Liver (tissue), 9 donors: Measurements from ENCODE around the gene SEC11C. TPM values are rescaled to one million over a fixed set of nuclear protein-coding genes. Genes with fewer than 3 reads are reported as not detected.

Source experiments
- DNase-seq: peaks from one replicate; pipeline ENCODE4 v3.0.0-alpha.2; 2017; ENCODE audit warnings: low spot score
- H3K27ac ChIP-seq, 2 donors: one replicate each; pipeline ENCODE4 v1.7.0; 2013; ENCODE audit warnings: inconsistent platforms in 2 of 2, low read length in 2 of 2, control low read depth in 1 of 2, low read depth in 1 of 2, mild to moderate bottlenecking in 1 of 2
- H3K27me3 ChIP-seq, 4 donors: one replicate each; pipeline versions ENCODE4 v1.6.1 to v1.7.0; 2013; ENCODE audit warnings: low read length in 3 of 4, inconsistent platforms in 1 of 4, mild to moderate bottlenecking in 1 of 4, moderate library complexity in 1 of 4; ENCODE audit not compliant: control insufficient read depth in 4 of 4, insufficient read depth in 4 of 4
- H3K36me3 ChIP-seq, 4 donors: one replicate each; pipeline versions ENCODE4 v1.6.1 to v1.7.0; 2013; ENCODE audit warnings: low read length in 3 of 4, mild to moderate bottlenecking in 3 of 4, low read depth in 1 of 4, moderate library complexity in 1 of 4; ENCODE audit not compliant: control insufficient read depth in 4 of 4, insufficient read depth in 3 of 4
- H3K4me1 ChIP-seq, 4 donors: one replicate each; pipeline versions ENCODE4 v1.6.1 to v1.7.0; 2013; ENCODE audit warnings: low read length in 3 of 4, mild to moderate bottlenecking in 3 of 4, moderate library complexity in 1 of 4; ENCODE audit not compliant: control insufficient read depth in 4 of 4, insufficient read depth in 4 of 4
- H3K4me3 ChIP-seq, 3 donors: one replicate each; pipeline versions ENCODE4 v1.6.1 to v1.7.0; 2013; ENCODE audit warnings: low read length in 3 of 3, control low read depth in 1 of 3, low read depth in 1 of 3, mild to moderate bottlenecking in 1 of 3
- H3K9ac ChIP-seq, 2 donors: one replicate each; pipeline ENCODE4 v1.7.0; 2013; ENCODE audit warnings: low read length in 2 of 2, mild to moderate bottlenecking in 2 of 2, moderate library complexity in 2 of 2, control low read depth in 1 of 2, low read depth in 1 of 2
- H3K9me3 ChIP-seq, 4 donors: one replicate each; pipeline versions ENCODE4 v1.6.1 to v1.7.0; 2013; ENCODE audit warnings: low read length in 3 of 4; ENCODE audit not compliant: control insufficient read depth in 4 of 4
- ATF3 ChIP-seq: IDR thresholded peaks from 2 replicates; pipeline ENCODE4 v1.6.1; 2016; ENCODE audit warnings: antibody characterized with exemption
- CTCF ChIP-seq: fragments of 150-350 bp; IDR thresholded peaks from 2 replicates; pipeline ENCODE4 v1.5.1; 2017; ENCODE audit warnings: improper control_type of control experiment, low read depth, low read length; ENCODE audit not compliant: missing input control
- GABPA ChIP-seq, 2 donors: IDR thresholded peaks in 1 of 2; conservative IDR thresholded peaks in 1 of 2; 2 replicates each; pipeline ENCODE4 v1.6.1; 2016; ENCODE audit warnings: antibody characterized with exemption in 2 of 2, mild to moderate bottlenecking in 1 of 2, moderate library complexity in 1 of 2
- HNF4A ChIP-seq, 2 donors: conservative IDR thresholded peaks; 2 replicates each; pipeline ENCODE4 v1.6.1; 2016; ENCODE audit warnings: antibody characterized with exemption in 2 of 2, mild to moderate bottlenecking in 2 of 2
- HNF4G ChIP-seq: IDR thresholded peaks from 2 replicates; pipeline ENCODE4 v1.6.1; 2016; ENCODE audit warnings: antibody characterized with exemption
- NR2F2 ChIP-seq: IDR thresholded peaks from 2 replicates; pipeline ENCODE4 v1.6.1; 2016; ENCODE audit warnings: antibody characterized with exemption
- RAD21 ChIP-seq, 2 donors: IDR thresholded peaks; 2 replicates each; pipeline ENCODE4 v1.6.1; 2016; ENCODE audit warnings: antibody characterized with exemption in 2 of 2, mild to moderate bottlenecking in 2 of 2
- RXRA ChIP-seq, 2 donors: IDR thresholded peaks; 2 replicates each; pipeline ENCODE4 v1.6.1; 2017 to 2018; ENCODE audit warnings: antibody characterized with exemption in 2 of 2, mild to moderate bottlenecking in 1 of 2
- SP1 ChIP-seq: IDR thresholded peaks from 2 replicates; pipeline ENCODE4 v1.6.1; 2018; ENCODE audit warnings: antibody characterized with exemption, mild to moderate bottlenecking
- TAF1 ChIP-seq: conservative IDR thresholded peaks from 2 replicates; pipeline ENCODE4 v1.6.1; 2016; ENCODE audit warnings: antibody characterized with exemption, mild to moderate bottlenecking
- YY1 ChIP-seq: IDR thresholded peaks from 2 replicates; pipeline ENCODE4 v1.6.1; 2016; ENCODE audit warnings: antibody characterized with exemption, mild to moderate bottlenecking
- ZBTB33 ChIP-seq: IDR thresholded peaks from 2 replicates; pipeline ENCODE4 v1.6.1; 2016; ENCODE audit warnings: antibody characterized with exemption
- WGBS: extraction: QIAGEN DNeasy Blood & Tissue Kit; methylation state at CpG from one replicate; pipeline ENCODE4 v1.1.7; 2013; 5-methylcytosine and 5-hydroxymethylcytosine counted together
- polyA plus RNA-seq, 2 donors: library from polyadenylated mRNA; stranded (reverse) in 1 of 2; unstranded in 1 of 2; fragments of 200-250 nt in 1 of 2; fragments of >200 nt in 1 of 2; fragmentation: Nextera tagmentation in 1 of 2; extraction: Ambion mirVana in 1 of 2; gene quantifications; one replicate each; pipeline versions ENCODE4 v1.2.1 to v1.2.3, GENCODE V29; 2013 to 2015
- total RNA-seq, 2 donors: library from RNA; depleted of rRNA; stranded (reverse); fragments of >200 nt; gene quantifications; one replicate each; pipeline ENCODE4 v1.2.3, GENCODE V29; 2014
- donor health status: healthy.
- donor health status: healthy.
- donor health status: healthy.
- donor health status: healthy.
- donor health status: healthy.

SEC11C gene
- total and polyA plus RNA-seq, 4 donors, result 106 to 206 (median 156) TPM

GRCh38 chr18:59124370-59124704 lies 15.3 kb upstream of the SEC11C start:
- H3K36me3 ChIP-seq, result no peaks in the 10 kb centered on the region
- no peak overlapping the region for H3K4me3 ChIP-seq
- H3K9me3 ChIP-seq, result no peaks in the 10 kb centered on the region
- no peak overlapping the region for H3K27ac ChIP-seq
- no peak overlapping the region for H3K9ac ChIP-seq
- 64% methylated on average over 1 of the region's 1 CpG for WGBS
- H3K4me1 ChIP-seq, result no peaks in the 10 kb centered on the region
- peaks cover 0 to 9% (median 0%) of the 10 kb centered on the region in 4 donors for H3K27me3 ChIP-seq
- no peak for TF ChIP-seq GABPA (IDR thresholded peaks at IDR 0.05 in 1 of 2, conservative IDR thresholded peaks at IDR 0.05 in 1 of 2)
- TF ChIP-seq CTCF, result no peak
- TF ChIP-seq RAD21 (IDR thresholded peaks at IDR 0.05), result no peak
- no peak for TF ChIP-seq ZBTB33
- no peak for TF ChIP-seq TAF1
- DNase-seq, result no peak

DNA sequence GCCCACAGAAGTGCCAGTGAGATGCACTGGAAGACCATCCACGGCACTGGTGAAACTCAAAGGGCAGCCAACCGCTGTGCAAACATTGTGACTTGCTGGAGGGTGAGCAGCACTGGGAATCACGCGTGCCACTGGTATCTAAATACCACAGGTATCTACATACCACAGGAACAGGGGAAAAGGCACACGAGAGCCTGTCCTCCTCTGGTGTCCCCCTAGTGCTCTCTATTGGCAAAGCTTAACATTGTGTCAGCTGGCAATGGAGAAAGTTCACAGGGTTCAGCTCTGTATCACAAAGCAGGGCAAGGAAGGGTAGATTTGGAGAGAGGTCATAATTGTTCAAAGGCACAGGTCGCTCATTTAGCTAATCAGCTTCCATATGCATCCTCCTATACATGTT lies 12.6 kb upstream of the SEC11C start:
- WGBS, result 46% methylated on average over 6 of the region's 6 CpGs
- Histone ChIP-seq H3K27me3 (peaks cover 0 to 11% (median 0%) of the 10 kb centered on the region in 4 donors), H3K9ac (no peak overlapping the region), H3K27ac (no peak overlapping the region), H3K9me3 (no peaks in the 10 kb centered on the region), H3K36me3 (no peaks in the 10 kb centered on the region), H3K4me3 (no peak overlapping the region), H3K4me1 (no peaks in the 10 kb centered on the region)
- TF ChIP-seq NR2F2 (no peak), YY1 (no peak), HNF4A (conservative IDR thresholded peaks at IDR 0.05) (no peak), SP1 (no peak), RAD21 (IDR thresholded peaks at IDR 0.05) (no peak), ATF3 (no peak), CTCF (no peak), GABPA (IDR thresholded peaks at IDR 0.05 in 1 of 2, conservative IDR thresholded peaks at IDR 0.05 in 1 of 2) (no peak), ZBTB33 (no peak), HNF4G (no peak), RXRA (IDR thresholded peaks at IDR 0.05) (no peak)
- DNase-seq, result no peak
